Measurements from ENCODE around the gene KCNIP4. TPM values are rescaled to one million over a fixed set of nuclear protein-coding genes. Genes with fewer than 3 reads are reported as not detected.
"Not testable (repeated sequence)": the region's sequence is repeated elsewhere in the genome, so short reads cannot be mapped to it uniquely, and the experiment has no call there.

The KCNIP4 gene
- total RNA-seq, 3 donors from 2014 or later (not counting 1 experiment from before 2014, with no cell fraction given) = not detected

DNA sequence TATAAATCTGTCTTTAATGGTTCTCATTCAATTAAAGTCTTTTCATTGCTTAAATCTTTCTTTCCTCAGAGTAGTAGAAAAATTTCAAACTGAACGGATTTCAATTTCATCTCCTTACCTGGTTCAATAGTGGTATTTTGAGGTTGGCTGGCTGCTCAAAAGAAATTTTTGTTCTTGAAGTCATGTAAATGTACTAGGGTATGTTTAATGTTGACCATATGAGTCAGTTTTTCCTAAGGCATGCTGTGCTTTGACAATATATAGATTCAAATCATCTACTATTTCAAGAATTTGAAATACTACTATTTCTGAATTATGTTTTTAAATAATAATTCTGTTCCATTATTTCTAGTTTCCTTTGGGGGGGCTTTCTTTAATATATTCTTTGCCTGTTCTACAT is 1142.9 kb downstream of the KCNIP4 start:
- H3K27me3 Mint-ChIP-seq (ENCODE audit: low read depth in 2 of 2) = no peaks in the 10 kb centered on the region
- H3K36me3 Mint-ChIP-seq = peaks cover 8% of the 10 kb centered on the region
- no peak for DNase-seq
- ATAC-seq = no peak
- Histone ChIP-seq H3K27ac (ENCODE audit: low read length) (no peak overlapping the region), H3K36me3 (ENCODE audit: control insufficient read depth, insufficient read depth, low read length) (no peaks in the 10 kb centered on the region), H3K9me3 (ENCODE audit: control insufficient read depth, insufficient read depth, low read length) (no peaks in the 10 kb centered on the region), H3K4me1 (ENCODE audit: control insufficient read depth, insufficient read depth, low read length) (no peaks in the 10 kb centered on the region), H3K4me3 (ENCODE audit: low read length) (no peak overlapping the region), H3K27me3 (ENCODE audit: control insufficient read depth, insufficient read depth, low read length) (no peaks in the 10 kb centered on the region)
- TF ChIP-seq, protein P1, sequence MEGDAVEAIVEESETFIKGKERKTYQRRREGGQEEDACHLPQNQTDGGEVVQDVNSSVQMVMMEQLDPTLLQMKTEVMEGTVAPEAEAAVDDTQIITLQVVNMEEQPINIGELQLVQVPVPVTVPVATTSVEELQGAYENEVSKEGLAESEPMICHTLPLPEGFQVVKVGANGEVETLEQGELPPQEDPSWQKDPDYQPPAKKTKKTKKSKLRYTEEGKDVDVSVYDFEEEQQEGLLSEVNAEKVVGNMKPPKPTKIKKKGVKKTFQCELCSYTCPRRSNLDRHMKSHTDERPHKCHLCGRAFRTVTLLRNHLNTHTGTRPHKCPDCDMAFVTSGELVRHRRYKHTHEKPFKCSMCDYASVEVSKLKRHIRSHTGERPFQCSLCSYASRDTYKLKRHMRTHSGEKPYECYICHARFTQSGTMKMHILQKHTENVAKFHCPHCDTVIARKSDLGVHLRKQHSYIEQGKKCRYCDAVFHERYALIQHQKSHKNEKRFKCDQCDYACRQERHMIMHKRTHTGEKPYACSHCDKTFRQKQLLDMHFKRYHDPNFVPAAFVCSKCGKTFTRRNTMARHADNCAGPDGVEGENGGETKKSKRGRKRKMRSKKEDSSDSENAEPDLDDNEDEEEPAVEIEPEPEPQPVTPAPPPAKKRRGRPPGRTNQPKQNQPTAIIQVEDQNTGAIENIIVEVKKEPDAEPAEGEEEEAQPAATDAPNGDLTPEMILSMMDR (IDR thresholded peaks at IDR 0.05) = no peak
- WGBS (ENCODE audit: insufficient coverage) = no CpG with 5 or more reads among the region's 1 CpG
- intact Hi-C loops (cut with micrococcal nuclease) = no loop called here
- H3K4me3 Mint-ChIP-seq = no peak overlapping the region
- H3K27ac Mint-ChIP-seq = no peak overlapping the region
- peaks cover 2 to 9% of the 10 kb centered on the region in 2 donors for H3K9me3 Mint-ChIP-seq
- no peaks in the 10 kb centered on the region for H3K4me1 Mint-ChIP-seq

DNA sequence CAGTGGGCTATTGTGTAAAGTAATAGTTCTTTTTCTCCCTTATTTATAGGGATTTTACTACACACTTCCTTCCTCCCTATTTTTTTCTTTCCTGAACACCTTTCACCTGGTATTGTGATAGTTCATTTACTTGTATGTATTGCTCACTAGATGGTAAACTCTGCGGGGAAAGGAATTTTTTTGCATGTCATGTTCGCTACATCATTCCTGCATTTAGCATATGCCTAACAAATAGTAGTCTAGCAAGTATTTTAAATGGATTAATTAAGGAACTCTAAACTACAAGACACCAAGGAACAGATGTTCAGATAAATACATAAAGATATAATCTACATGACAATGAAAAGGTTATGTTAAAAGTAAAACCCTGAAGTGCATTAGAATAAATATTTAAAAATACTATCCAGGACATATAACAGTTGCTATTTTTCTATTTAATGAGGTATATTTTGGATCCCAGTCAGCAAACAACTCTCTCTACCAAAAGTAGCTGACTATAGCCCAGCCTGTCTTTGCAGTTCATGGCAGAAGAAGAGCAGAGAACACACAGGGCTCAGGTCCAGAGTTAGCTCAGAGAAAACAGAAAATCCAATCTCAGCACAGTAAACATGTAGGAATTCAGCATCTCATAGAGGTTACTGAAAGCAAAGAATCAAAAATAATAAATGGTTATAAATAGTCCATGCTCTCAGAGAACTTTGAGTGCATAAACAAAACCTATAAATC is 1160.5 kb downstream of the KCNIP4 start:
- Histone ChIP-seq H3K36me3 (ENCODE audit: control insufficient read depth, insufficient read depth, low read length) (no peaks in the 10 kb centered on the region), H3K27ac (ENCODE audit: low read length) (no peak overlapping the region), H3K4me1 (ENCODE audit: control insufficient read depth, insufficient read depth, low read length) (no peaks in the 10 kb centered on the region), H3K9me3 (ENCODE audit: control insufficient read depth, insufficient read depth, low read length) (no peaks in the 10 kb centered on the region), H3K27me3 (ENCODE audit: control insufficient read depth, insufficient read depth, low read length) (peaks cover 2% of the 10 kb centered on the region), H3K4me3 (ENCODE audit: low read length) (no peak overlapping the region)
- peaks cover 4 to 5% of the 10 kb centered on the region in 2 donors for H3K9me3 Mint-ChIP-seq
- H3K36me3 Mint-ChIP-seq = peaks cover 3% of the 10 kb centered on the region
- no CpG with 5 or more reads among the region's 2 CpGs for WGBS (ENCODE audit: insufficient coverage)
- intact Hi-C loops (cut with micrococcal nuclease) = no loop called here
- H3K27ac Mint-ChIP-seq = no peak overlapping the region
- ATAC-seq (no peak), DNase-seq (no peak)
- H3K27me3 Mint-ChIP-seq (ENCODE audit: low read depth in 2 of 2) = peaks cover 0 to 3% of the 10 kb centered on the region in 2 donors
- H3K4me1 Mint-ChIP-seq = no peaks in the 10 kb centered on the region
- no peak overlapping the region for H3K4me3 Mint-ChIP-seq
- TF ChIP-seq, protein P1 (IDR thresholded peaks at IDR 0.05) = no peak

DNA sequence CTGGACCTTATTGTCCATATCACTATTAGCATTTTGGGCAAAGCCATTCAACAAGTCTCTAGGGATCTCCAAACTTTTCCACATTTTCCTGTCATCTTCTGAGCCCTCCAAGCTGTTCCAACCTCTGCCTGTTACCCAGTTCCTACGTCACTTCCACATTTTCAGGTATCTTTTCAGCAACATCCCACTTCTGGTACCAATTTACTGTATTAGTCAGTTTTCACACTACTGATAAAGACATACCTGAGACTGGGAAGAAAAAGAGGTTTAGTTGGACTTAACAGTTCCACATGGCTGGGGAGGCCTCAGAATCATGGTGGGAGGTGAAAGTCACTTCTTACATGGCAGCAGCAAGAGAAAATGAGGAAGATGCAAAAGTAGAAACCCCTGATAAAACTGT is 1165.4 kb downstream of the KCNIP4 start:
- H3K36me3 Mint-ChIP-seq; intact Hi-C loops (cut with micrococcal nuclease); H3K4me1 Mint-ChIP-seq; H3K27me3 ChIP-seq (ENCODE audit: control insufficient read depth, insufficient read depth, low read length); H3K36me3 ChIP-seq (ENCODE audit: control insufficient read depth, insufficient read depth, low read length); H3K27ac ChIP-seq (ENCODE audit: low read length); H3K4me3 ChIP-seq (ENCODE audit: low read length); ATAC-seq; H3K9me3 ChIP-seq (ENCODE audit: control insufficient read depth, insufficient read depth, low read length); H3K4me1 ChIP-seq (ENCODE audit: control insufficient read depth, insufficient read depth, low read length); H3K27me3 Mint-ChIP-seq (ENCODE audit: low read depth in 2 of 2); H3K27ac Mint-ChIP-seq; H3K4me3 Mint-ChIP-seq; DNase-seq: not testable (repeated sequence)
- 92% methylated on average over 1 of the region's 1 CpG for WGBS (ENCODE audit: insufficient coverage)
- H3K9me3 Mint-ChIP-seq = peaks cover 11 to 14% of the 10 kb centered on the region in 2 donors

DNA sequence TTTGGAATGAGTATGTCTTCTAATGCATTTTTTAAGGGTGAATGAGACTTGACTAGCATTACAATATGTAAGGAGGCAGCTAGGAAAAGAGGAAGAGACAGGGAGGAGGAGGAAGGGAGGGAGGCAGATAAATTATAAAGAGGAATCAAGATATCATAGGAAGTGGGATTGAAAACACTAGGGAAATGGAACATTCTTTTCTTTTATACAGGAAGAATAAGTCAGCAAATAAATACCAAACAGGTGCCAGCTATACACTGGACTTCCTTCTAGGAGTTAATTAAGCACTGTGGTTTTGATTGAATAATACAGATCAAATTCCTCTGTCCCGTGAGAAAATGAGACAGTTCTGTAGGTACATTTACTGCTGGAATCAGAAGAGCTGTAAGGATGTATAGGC is 1169.7 kb downstream of the KCNIP4 start:
- H3K36me3 Mint-ChIP-seq = peaks cover 9% of the 10 kb centered on the region
- Histone ChIP-seq H3K27me3 (ENCODE audit: control insufficient read depth, insufficient read depth, low read length) (no peaks in the 10 kb centered on the region), H3K4me3 (ENCODE audit: low read length) (no peak overlapping the region), H3K27ac (ENCODE audit: low read length) (no peak overlapping the region), H3K36me3 (ENCODE audit: control insufficient read depth, insufficient read depth, low read length) (no peaks in the 10 kb centered on the region), H3K4me1 (ENCODE audit: control insufficient read depth, insufficient read depth, low read length) (no peaks in the 10 kb centered on the region), H3K9me3 (ENCODE audit: control insufficient read depth, insufficient read depth, low read length) (peaks cover 10% of the 10 kb centered on the region)
- H3K4me1 Mint-ChIP-seq = peaks cover 6 to 10% of the 10 kb centered on the region in 2 donors
- ATAC-seq (no peak), DNase-seq (no peak)
- peaks cover 11 to 14% of the 10 kb centered on the region in 2 donors for H3K9me3 Mint-ChIP-seq
- intact Hi-C loops (cut with micrococcal nuclease) = no loop called here
- 85% methylated on average over 1 of the region's 1 CpG for WGBS (ENCODE audit: insufficient coverage)
- no peak overlapping the region for H3K27ac Mint-ChIP-seq
- TF ChIP-seq, protein P1 (IDR thresholded peaks at IDR 0.05) = no peak
- H3K27me3 Mint-ChIP-seq (ENCODE audit: low read depth in 2 of 2) = no peaks in the 10 kb centered on the region
- no peak overlapping the region for H3K4me3 Mint-ChIP-seq
